Mesenchymal stem cell (in vitro differentiated cells and primary cell): Measurements from ENCODE around the gene CELF2.

Experiments
- DNase-seq: peaks from one replicate; pipeline ENCODE4 v3.0.0-alpha.2; 2013
- H2AFZ ChIP-seq: one replicate; pipeline ENCODE4 v1.6.1; 2013; ENCODE audit warnings: low read depth, mild to moderate bottlenecking, control low read depth, inconsistent platforms, low read length, moderate library complexity
- H2AK5ac ChIP-seq: 2 replicates; pipeline ENCODE4 v1.6.1; 2013; ENCODE audit warnings: low read length, moderate library complexity, mild to moderate bottlenecking, inconsistent platforms; ENCODE audit not compliant: severe bottlenecking
- H2BK120ac ChIP-seq: one replicate; pipeline ENCODE4 v1.6.1; 2013; ENCODE audit warnings: low read depth, mild to moderate bottlenecking, inconsistent platforms, low read length, moderate library complexity
- H2BK12ac ChIP-seq, 2 experiments: one replicate each; pipeline ENCODE4 v1.6.1; 2013; ENCODE audit warnings: inconsistent platforms in 2 of 2, low read length in 2 of 2, mild to moderate bottlenecking in 2 of 2, moderate library complexity in 2 of 2, control low read depth in 1 of 2
- H2BK15ac ChIP-seq: one replicate; pipeline ENCODE4 v1.6.1; 2013; ENCODE audit warnings: mild to moderate bottlenecking, low read depth, inconsistent platforms; ENCODE audit not compliant: poor library complexity, severe bottlenecking
- H2BK5ac ChIP-seq: 2 replicates; pipeline ENCODE4 v1.6.1; 2013; ENCODE audit warnings: low read depth, mild to moderate bottlenecking, low read length, control low read depth, inconsistent platforms; ENCODE audit not compliant: poor library complexity, severe bottlenecking
- H3K14ac ChIP-seq, 2 experiments: one replicate each; pipeline ENCODE4 v1.6.1; 2013; ENCODE audit warnings: inconsistent platforms in 2 of 2, low read length in 2 of 2, control low read depth in 1 of 2, mild to moderate bottlenecking in 1 of 2, moderate library complexity in 1 of 2
- H3K18ac ChIP-seq, 2 experiments: one replicate each; pipeline ENCODE4 v1.6.1; 2013; ENCODE audit warnings: inconsistent platforms in 2 of 2, low read length in 2 of 2, control low read depth in 1 of 2, low read depth in 1 of 2, mild to moderate bottlenecking in 1 of 2
- H3K23ac ChIP-seq, 2 experiments: one replicate each; pipeline ENCODE4 v1.6.1; 2013; ENCODE audit warnings: inconsistent platforms in 2 of 2, low read length in 2 of 2, mild to moderate bottlenecking in 2 of 2, moderate library complexity in 2 of 2, control low read depth in 1 of 2
- H3K27ac ChIP-seq: 2 replicates; pipeline ENCODE4 v1.5.1; 2013; ENCODE audit warnings: mild to moderate bottlenecking, moderate library complexity, low read length, control low read depth, inconsistent platforms; ENCODE audit not compliant: poor library complexity, severe bottlenecking
- H3K27me3 ChIP-seq, 2 experiments: 2 replicates each; pipeline versions ENCODE4 v1.6.1 to v1.7.0; 2013; ENCODE audit warnings: low read length in 2 of 2, mild to moderate bottlenecking in 2 of 2, moderate library complexity in 2 of 2, control low read depth in 1 of 2, inconsistent platforms in 1 of 2; ENCODE audit not compliant: control insufficient read depth in 1 of 2, insufficient read depth in 1 of 2
- H3K36me3 ChIP-seq, 2 experiments: 2 replicates each; pipeline versions ENCODE4 v1.6.1 to v1.7.0; 2013; ENCODE audit warnings: low read length in 2 of 2, control low read depth in 1 of 2, inconsistent platforms in 1 of 2, low read depth in 1 of 2, mild to moderate bottlenecking in 1 of 2; ENCODE audit not compliant: insufficient read depth in 2 of 2, control insufficient read depth in 1 of 2
- H3K4ac ChIP-seq, 2 experiments: one replicate each; pipeline ENCODE4 v1.6.1; 2013; ENCODE audit warnings: inconsistent platforms in 2 of 2, low read length in 2 of 2, mild to moderate bottlenecking in 2 of 2, moderate library complexity in 2 of 2, control low read depth in 1 of 2, low read depth in 1 of 2
- H3K4me1 ChIP-seq: 2 replicates; pipeline ENCODE4 v1.6.1; 2013; ENCODE audit warnings: low read depth, low read length, control low read depth; ENCODE audit not compliant: control insufficient read depth, insufficient read depth
- H3K4me2 ChIP-seq: 2 replicates; pipeline ENCODE4 v1.6.1; 2013; ENCODE audit warnings: low read length, mild to moderate bottlenecking, inconsistent platforms; ENCODE audit not compliant: poor library complexity, severe bottlenecking
- H3K4me3 ChIP-seq, 2 experiments: 2 replicates each; pipeline versions ENCODE4 v1.5.1 to v1.7.0; 2013; ENCODE audit warnings: low read length in 2 of 2, mild to moderate bottlenecking in 2 of 2, control low read depth in 1 of 2, low read depth in 1 of 2; ENCODE audit not compliant: insufficient read depth in 1 of 2
- H3K79me1 ChIP-seq: replicated peaks from 2 replicates; pipeline ENCODE4 v1.6.1; 2013; ENCODE audit warnings: mild to moderate bottlenecking, control low read depth, low read length, inconsistent platforms; ENCODE audit not compliant: poor library complexity, severe bottlenecking
- H3K9ac ChIP-seq: 2 replicates; pipeline ENCODE4 v1.7.0; 2013; ENCODE audit warnings: mild to moderate bottlenecking, low read length, moderate library complexity
- H3K9me3 ChIP-seq: 2 replicates; pipeline ENCODE4 v1.7.0; 2013; ENCODE audit warnings: mild to moderate bottlenecking, low read length; ENCODE audit not compliant: control insufficient read depth
- H4K8ac ChIP-seq: one replicate; pipeline ENCODE4 v1.6.1; 2013; ENCODE audit warnings: inconsistent platforms, mild to moderate bottlenecking, low read length, moderate library complexity
- H4K91ac ChIP-seq: one replicate; pipeline ENCODE4 v1.6.1; 2013; ENCODE audit warnings: mild to moderate bottlenecking, low read length, inconsistent platforms
- WGBS: methylation state at CpG from one replicate; pipeline ENCODE4 v1.1.7; 2013; ENCODE audit warnings: mixed read lengths; 5-methylcytosine and 5-hydroxymethylcytosine counted together

CELF2 gene

GRCh38 chr10:10976652-10977051 is 41.0 kb upstream of the CELF2 start:
- 88% methylated on average over 4 of the region's 4 CpGs for WGBS
- Histone ChIP-seq H4K91ac (no peak overlapping the region), H4K8ac (no peak overlapping the region), H3K4me3 (no peak overlapping the region), H3K27ac (no peak overlapping the region), H2AFZ (no peak overlapping the region), H3K36me3 (no peaks in the 10 kb centered on the region), H3K4me1 (no peaks in the 10 kb centered on the region), H2BK15ac (no peak overlapping the region), H3K23ac (no peak overlapping the region), H3K79me1 (no peaks in the 10 kb centered on the region), H3K4me2 (no peak overlapping the region), H3K9ac (no peak overlapping the region), H3K9me3 (no peaks in the 10 kb centered on the region), H2AK5ac (no peak overlapping the region), H2BK12ac (no peak overlapping the region), H3K14ac (no peak overlapping the region), H3K27me3 (no peaks in the 10 kb centered on the region), H2BK5ac (no peak overlapping the region), H3K18ac (no peak overlapping the region), H3K4ac (no peak overlapping the region), H2BK120ac (no peak overlapping the region)
- DNase-seq = no peak

DNA sequence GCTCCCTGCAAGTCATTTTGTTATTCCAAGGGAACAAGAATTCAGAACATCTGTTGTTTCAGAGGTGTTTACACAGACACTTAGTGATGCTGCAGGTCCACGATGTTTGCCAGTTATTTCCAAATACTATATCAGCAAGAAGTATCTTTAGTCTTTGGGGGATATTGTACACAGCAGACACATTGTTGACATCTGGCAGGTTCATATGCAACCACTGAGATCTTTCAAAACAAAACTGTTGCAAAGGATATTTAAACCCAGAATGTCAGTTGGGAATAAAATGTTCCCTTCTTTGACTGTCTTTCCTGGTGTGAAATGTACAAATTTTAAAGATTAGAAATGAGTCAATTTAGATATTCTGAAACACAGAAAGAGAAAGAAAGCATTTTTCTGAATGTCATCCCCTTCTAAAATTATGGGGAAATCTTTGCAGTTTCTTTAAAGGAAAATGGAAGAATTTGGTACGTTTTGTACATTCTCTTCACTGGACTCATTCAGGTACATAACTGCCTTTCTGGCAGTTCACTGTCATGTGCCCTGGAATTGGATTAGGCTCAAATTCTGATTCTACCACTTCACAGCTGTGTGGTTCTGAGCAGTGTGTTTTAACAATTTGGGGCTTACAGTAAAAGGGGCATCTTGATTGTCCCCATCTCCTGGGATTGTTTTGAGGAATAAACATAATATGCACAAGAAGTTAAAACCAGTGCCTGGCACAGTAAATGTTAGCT is 40.3 kb upstream of the CELF2 start:
- no peak overlapping the region for H2AFZ ChIP-seq
- no peak overlapping the region for H3K27ac ChIP-seq
- H2AK5ac ChIP-seq = no peak overlapping the region
- H3K9ac ChIP-seq = peak overlapping the region; percentile 70
- no peaks in the 10 kb centered on the region for H3K79me1 ChIP-seq
- WGBS = 100% methylated on average over 1 of the region's 2 CpGs
- no peak overlapping the region for H2BK12ac ChIP-seq
- no peak overlapping the region for H3K14ac ChIP-seq
- H3K4me2 ChIP-seq = no peak overlapping the region
- no peak overlapping the region for H2BK15ac ChIP-seq
- no peak overlapping the region for H2BK120ac ChIP-seq
- H4K8ac ChIP-seq = no peak overlapping the region
- H2BK5ac ChIP-seq = no peak overlapping the region
- H4K91ac ChIP-seq = no peak overlapping the region
- H3K4me3 ChIP-seq = peak overlapping the region in 1 of 2 experiments; percentile 16
- H3K23ac ChIP-seq = no peak overlapping the region
- H3K36me3 ChIP-seq = no peaks in the 10 kb centered on the region
- H3K27me3 ChIP-seq = no peaks in the 10 kb centered on the region
- H3K18ac ChIP-seq = no peak overlapping the region
- no peak for DNase-seq
- no peaks in the 10 kb centered on the region for H3K9me3 ChIP-seq
- no peak overlapping the region for H3K4ac ChIP-seq
- H3K4me1 ChIP-seq = no peaks in the 10 kb centered on the region

- no peaks in the 10 kb centered on the region for H3K4me1 ChIP-seq
- H3K9ac ChIP-seq = peak overlapping the region; percentile 70
- WGBS = 100% methylated on average over 2 of the region's 2 CpGs
- H3K4ac ChIP-seq = no peak overlapping the region
- H3K18ac ChIP-seq = no peak overlapping the region
- H3K14ac ChIP-seq = no peak overlapping the region
- no peak overlapping the region for H2AFZ ChIP-seq
- no peak overlapping the region for H3K4me2 ChIP-seq
- H3K9me3 ChIP-seq = no peaks in the 10 kb centered on the region
- no peak overlapping the region for H3K27ac ChIP-seq
- H4K8ac ChIP-seq = no peak overlapping the region
- no peak for DNase-seq
- no peaks in the 10 kb centered on the region for H3K36me3 ChIP-seq
- no peak overlapping the region for H2AK5ac ChIP-seq
- no peaks in the 10 kb centered on the region for H3K27me3 ChIP-seq
- no peak overlapping the region for H2BK5ac ChIP-seq
- H3K79me1 ChIP-seq = no peaks in the 10 kb centered on the region
- H2BK120ac ChIP-seq = no peak overlapping the region
- H2BK15ac ChIP-seq = no peak overlapping the region
- H3K4me3 ChIP-seq = no peak overlapping the region
- no peak overlapping the region for H3K23ac ChIP-seq
- H4K91ac ChIP-seq = no peak overlapping the region
- H2BK12ac ChIP-seq = no peak overlapping the region
These were observed 39.7 kb upstream of the CELF2 start for GRCh38 chr10:10977978-10978377.

DNA sequence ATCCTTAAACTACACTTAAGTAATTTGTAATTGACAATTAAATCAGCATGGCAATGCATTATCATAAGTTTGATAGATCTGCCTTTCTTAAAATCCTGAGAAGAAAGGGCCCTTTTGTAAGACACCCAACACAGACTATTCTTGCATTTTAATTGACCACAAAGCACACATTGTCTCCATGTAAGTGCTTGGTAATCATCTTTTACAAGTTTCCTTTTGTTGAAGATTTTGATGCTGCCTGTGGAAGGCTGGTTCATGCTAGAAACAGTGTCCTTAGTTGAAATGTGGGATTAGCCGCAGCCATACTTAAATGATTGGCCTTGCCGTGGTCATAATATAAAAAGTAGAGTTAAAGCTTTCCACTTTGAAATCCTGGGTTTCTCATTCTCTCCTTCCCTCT is 32.3 kb upstream of the CELF2 start:
- no peaks in the 10 kb centered on the region for H3K9me3 ChIP-seq
- H3K4me1 ChIP-seq = no peaks in the 10 kb centered on the region
- H2AK5ac ChIP-seq = no peak overlapping the region
- no peak overlapping the region for H3K4me2 ChIP-seq
- WGBS = 95% methylated on average over 2 of the region's 2 CpGs
- no peak overlapping the region for H4K91ac ChIP-seq
- no peak overlapping the region for H4K8ac ChIP-seq
- H3K18ac ChIP-seq = no peak overlapping the region
- no peaks in the 10 kb centered on the region for H3K27me3 ChIP-seq
- no peak overlapping the region for H2BK15ac ChIP-seq
- H2AFZ ChIP-seq = no peak overlapping the region
- H3K14ac ChIP-seq = no peak overlapping the region
- H3K79me1 ChIP-seq = no peaks in the 10 kb centered on the region
- no peaks in the 10 kb centered on the region for H3K36me3 ChIP-seq
- H2BK5ac ChIP-seq = no peak overlapping the region
- H3K4ac ChIP-seq = no peak overlapping the region
- no peak overlapping the region for H2BK120ac ChIP-seq
- H3K4me3 ChIP-seq = no peak overlapping the region
- H2BK12ac ChIP-seq = no peak overlapping the region
- H3K9ac ChIP-seq = no peak overlapping the region
- no peak for DNase-seq
- H3K23ac ChIP-seq = no peak overlapping the region
- no peak overlapping the region for H3K27ac ChIP-seq
